ENCODE results near the gene FXYD2.

FXYD2 gene

DNA sequence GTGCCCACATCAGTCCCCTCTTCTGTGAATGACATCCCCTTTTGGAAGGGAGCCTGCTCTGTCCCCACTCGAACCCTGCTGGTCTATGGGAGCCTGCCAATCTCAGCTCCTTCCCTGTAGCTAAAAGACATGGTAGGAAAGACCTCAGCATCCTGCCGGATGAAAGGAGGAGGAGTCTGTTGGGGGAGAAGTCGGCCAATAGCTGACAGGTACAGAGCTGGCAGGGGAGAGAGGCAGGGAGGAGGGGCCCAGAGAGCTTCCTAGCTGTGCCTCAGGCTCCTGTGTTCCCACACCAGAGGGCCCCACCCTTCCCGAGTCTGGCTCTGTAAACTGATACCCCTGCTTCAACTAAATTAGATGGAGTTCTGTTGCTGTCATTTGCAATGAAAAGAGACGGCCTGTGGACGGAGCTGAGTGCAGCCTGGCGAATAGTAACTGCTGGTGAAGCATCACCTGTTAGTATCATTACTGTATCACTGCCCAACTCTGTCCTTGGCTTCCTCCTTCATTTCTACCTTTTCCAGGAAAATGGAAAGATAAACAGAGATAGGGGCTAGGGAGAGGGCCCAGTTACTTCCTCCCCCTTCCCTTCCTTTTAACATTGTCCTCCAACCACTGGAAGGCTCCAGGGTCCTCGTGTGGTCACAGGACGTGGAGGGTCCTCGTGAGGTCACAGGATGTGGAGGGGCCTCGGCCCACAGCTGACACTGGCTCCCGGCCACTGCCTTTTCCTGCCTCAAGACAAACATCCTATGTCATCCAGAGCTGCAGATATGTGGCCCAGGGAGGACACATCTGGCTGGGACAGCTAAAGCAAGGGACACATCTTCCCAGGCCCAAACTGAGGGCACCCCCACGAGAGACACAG lies 36.8 kb upstream of the FXYD2 start:
- H4K91ac ChIP-seq (ENCODE audit: low read depth, low read length, poor library complexity), result no peak overlapping the region
- H2BK12ac ChIP-seq (ENCODE audit: low read length), result no peak overlapping the region
- H2BK120ac ChIP-seq (ENCODE audit: low read depth, low read length), result no peak overlapping the region
- no peak overlapping the region for H3K23ac ChIP-seq (ENCODE audit: low read depth, low read length, poor library complexity)
- H3K27ac ChIP-seq (replicated peaks; ENCODE audit: low read length), result no peak overlapping the region
- H3K36me3 ChIP-seq (replicated peaks in 1 of 2; ENCODE audit: control insufficient read depth in 2 of 2, insufficient read depth in 2 of 2, low read length in 2 of 2), result peaks cover 0 to 8% of the 10 kb centered on the region in 2 donors
- H3K27me3 ChIP-seq (ENCODE audit: control insufficient read depth in 3 of 3, insufficient read depth in 3 of 3, low read depth in 1 of 3, low read length in 3 of 3), result no peaks in the 10 kb centered on the region
- peak overlapping the region; percentile 22 for H3K14ac ChIP-seq (ENCODE audit: low read length)
- WGBS, 2 donors (ENCODE audit: extremely low coverage in 2 of 2, insufficient read length in 2 of 2, insufficient replicate concordance in 1 of 2), result no CpG with 5 or more reads among the region's 13 CpGs
- H3K4me2 ChIP-seq (ENCODE audit: insufficient read depth, low read length, poor library complexity, severe bottlenecking), result peak overlapping the region; percentile 29
- H3K4ac ChIP-seq (ENCODE audit: low read length), result no peak overlapping the region
- H3K79me1 ChIP-seq (ENCODE audit: low read depth, low read length), result peaks cover 20% of the 10 kb centered on the region
- H2BK15ac ChIP-seq (ENCODE audit: low read length), result no peak overlapping the region
- DNase-seq (ENCODE audit: low spot score), result peak; percentile 66
- H3K9ac ChIP-seq (ENCODE audit: low read depth, low read length, poor library complexity), result no peak overlapping the region
- peak overlapping the region; percentile 20 for H2AFZ ChIP-seq (ENCODE audit: low read length)
- H3K18ac ChIP-seq (ENCODE audit: low read length), result peak overlapping the region; percentile 4
- H3K4me3 ChIP-seq (ENCODE audit: low read length in 2 of 2), result no peak overlapping the region
- peaks cover 0 to 2% of the 10 kb centered on the region in 2 donors for H3K9me3 ChIP-seq (replicated peaks in 1 of 2; ENCODE audit: control insufficient read depth in 2 of 2, insufficient read depth in 1 of 2, low read depth in 1 of 2, low read length in 2 of 2)
- H3K4me1 ChIP-seq (ENCODE audit: control insufficient read depth in 2 of 2, insufficient read depth in 1 of 2, low read depth in 1 of 2, low read length in 2 of 2), result peaks cover 12 to 15% of the 10 kb centered on the region in 2 donors
- no peak overlapping the region for H2BK5ac ChIP-seq (ENCODE audit: low read length)
- no peak overlapping the region for H4K8ac ChIP-seq (ENCODE audit: low read depth, low read length)
- no peak overlapping the region for H2AK5ac ChIP-seq (ENCODE audit: low read depth, low read length)

DNA sequence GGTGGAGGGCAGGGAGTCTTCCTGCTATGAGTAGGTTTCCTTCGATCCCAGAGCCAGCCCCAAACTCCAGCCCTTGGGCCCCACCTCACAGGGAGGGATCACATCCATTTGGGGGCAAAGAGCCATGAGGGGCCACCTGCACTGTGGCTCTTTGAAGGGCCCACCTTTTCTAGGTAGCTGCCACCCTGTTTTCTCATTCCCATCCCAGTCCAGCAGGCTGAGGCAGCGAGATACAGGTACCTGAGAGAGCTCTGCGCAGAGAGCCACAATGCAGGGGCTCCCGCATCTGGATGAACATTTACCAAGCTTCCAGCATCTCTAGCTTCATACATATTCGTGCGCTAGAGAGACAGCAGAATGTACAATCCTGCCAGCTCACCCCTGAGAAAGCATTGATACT lies 35.6 kb upstream of the FXYD2 start:
- Histone ChIP-seq H3K27me3 (ENCODE audit: control insufficient read depth in 3 of 3, insufficient read depth in 3 of 3, low read depth in 1 of 3, low read length in 3 of 3) (no peaks in the 10 kb centered on the region), H3K14ac (ENCODE audit: low read length) (no peak overlapping the region), H3K18ac (ENCODE audit: low read length) (no peak overlapping the region), H3K4me1 (ENCODE audit: control insufficient read depth in 2 of 2, insufficient read depth in 1 of 2, low read depth in 1 of 2, low read length in 2 of 2) (peaks cover 12 to 15% of the 10 kb centered on the region in 2 donors), H2BK5ac (ENCODE audit: low read length) (no peak overlapping the region), H3K4me2 (ENCODE audit: insufficient read depth, low read length, poor library complexity, severe bottlenecking) (no peak overlapping the region), H4K91ac (ENCODE audit: low read depth, low read length, poor library complexity) (no peak overlapping the region), H2BK15ac (ENCODE audit: low read length) (no peak overlapping the region), H4K8ac (ENCODE audit: low read depth, low read length) (no peak overlapping the region), H3K36me3 (replicated peaks in 1 of 2; ENCODE audit: control insufficient read depth in 2 of 2, insufficient read depth in 2 of 2, low read length in 2 of 2) (peaks cover 0 to 8% of the 10 kb centered on the region in 2 donors), H2BK120ac (ENCODE audit: low read depth, low read length) (no peak overlapping the region), H3K4ac (ENCODE audit: low read length) (no peak overlapping the region), H3K27ac (replicated peaks; ENCODE audit: low read length) (no peak overlapping the region), H2AFZ (ENCODE audit: low read length) (no peak overlapping the region), H2AK5ac (ENCODE audit: low read depth, low read length) (no peak overlapping the region), H3K23ac (ENCODE audit: low read depth, low read length, poor library complexity) (no peak overlapping the region), H2BK12ac (ENCODE audit: low read length) (no peak overlapping the region), H3K9me3 (replicated peaks in 1 of 2; ENCODE audit: control insufficient read depth in 2 of 2, insufficient read depth in 1 of 2, low read depth in 1 of 2, low read length in 2 of 2) (peaks cover 0 to 2% of the 10 kb centered on the region in 2 donors), H3K9ac (ENCODE audit: low read depth, low read length, poor library complexity) (no peak overlapping the region), H3K4me3 (ENCODE audit: low read length in 2 of 2) (no peak overlapping the region), H3K79me1 (ENCODE audit: low read depth, low read length) (peaks cover 23% of the 10 kb centered on the region)
- DNase-seq (ENCODE audit: low spot score), result no peak
- WGBS, 2 donors (ENCODE audit: extremely low coverage in 2 of 2, insufficient read length in 2 of 2, insufficient replicate concordance in 1 of 2), result no CpG with 5 or more reads among the region's 6 CpGs

DNA sequence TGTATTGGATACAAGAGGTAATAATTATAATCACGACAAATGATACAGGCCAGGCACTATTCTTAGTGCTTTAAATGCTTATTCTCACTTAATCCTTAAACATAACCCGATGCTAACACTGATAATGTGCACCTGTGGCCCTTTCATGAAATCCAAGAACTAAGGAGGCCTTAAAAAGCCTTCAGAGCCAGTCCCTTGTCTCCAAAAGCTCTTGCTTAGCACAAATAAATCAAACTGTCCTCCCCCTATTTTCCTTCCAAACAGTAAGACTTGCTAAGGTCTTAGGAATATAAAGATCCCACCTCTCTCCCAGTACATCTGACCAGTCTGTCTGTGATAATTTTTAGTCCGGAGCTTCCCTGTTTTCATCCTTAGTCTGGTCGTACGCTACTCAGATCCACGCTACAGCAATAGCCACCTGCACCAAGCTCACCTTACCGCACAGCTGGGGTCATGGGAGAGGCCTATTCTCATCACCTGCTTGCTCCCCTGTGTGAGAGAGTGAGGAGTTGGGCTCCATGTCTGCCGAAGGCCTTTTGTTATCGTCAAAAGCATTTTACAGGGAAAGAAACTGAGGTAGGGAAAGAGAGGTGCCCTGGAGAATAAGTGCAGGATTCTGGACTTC lies 35.1 kb upstream of the FXYD2 start:
- H3K27me3 ChIP-seq (ENCODE audit: control insufficient read depth in 3 of 3, insufficient read depth in 3 of 3, low read depth in 1 of 3, low read length in 3 of 3), result no peaks in the 10 kb centered on the region
- H3K9ac ChIP-seq (ENCODE audit: low read depth, low read length, poor library complexity), result no peak overlapping the region
- peaks cover 12 to 15% of the 10 kb centered on the region in 2 donors for H3K4me1 ChIP-seq (ENCODE audit: control insufficient read depth in 2 of 2, insufficient read depth in 1 of 2, low read depth in 1 of 2, low read length in 2 of 2)

DNA sequence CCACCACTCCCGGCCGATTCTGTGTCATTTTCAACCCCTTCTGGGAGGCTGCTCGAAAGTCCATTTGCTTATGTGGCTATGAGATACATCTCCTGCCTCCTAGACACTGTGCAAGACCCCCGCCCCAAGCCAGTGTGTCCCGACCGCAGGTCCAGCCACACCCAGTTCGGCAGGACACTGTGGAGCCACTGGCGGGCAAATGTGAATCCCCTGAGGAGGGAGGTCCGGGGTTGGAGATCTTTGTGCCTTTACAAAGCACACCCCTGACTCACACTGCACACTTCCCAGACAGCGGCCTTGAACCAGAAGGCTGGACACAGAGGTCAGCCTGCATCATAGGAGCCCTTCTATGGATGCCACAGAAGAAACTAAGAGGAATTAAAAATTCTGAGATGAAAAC lies 34.5 kb upstream of the FXYD2 start:
- no peak overlapping the region for H3K4ac ChIP-seq (ENCODE audit: low read length)
- no peak overlapping the region for H3K4me3 ChIP-seq (ENCODE audit: low read length in 2 of 2)
- H3K4me1 ChIP-seq (ENCODE audit: control insufficient read depth in 2 of 2, insufficient read depth in 1 of 2, low read depth in 1 of 2, low read length in 2 of 2), result peaks cover 12 to 15% of the 10 kb centered on the region in 2 donors
- no peak overlapping the region for H2BK15ac ChIP-seq (ENCODE audit: low read length)
- H3K27me3 ChIP-seq (ENCODE audit: control insufficient read depth in 3 of 3, insufficient read depth in 3 of 3, low read depth in 1 of 3, low read length in 3 of 3), result no peaks in the 10 kb centered on the region
- H3K9me3 ChIP-seq (replicated peaks in 1 of 2; ENCODE audit: control insufficient read depth in 2 of 2, insufficient read depth in 1 of 2, low read depth in 1 of 2, low read length in 2 of 2), result peaks cover 2 to 6% of the 10 kb centered on the region in 2 donors
- H4K91ac ChIP-seq (ENCODE audit: low read depth, low read length, poor library complexity), result no peak overlapping the region
- no peak overlapping the region for H3K9ac ChIP-seq (ENCODE audit: low read depth, low read length, poor library complexity)
- H2BK5ac ChIP-seq (ENCODE audit: low read length), result no peak overlapping the region
- no peak overlapping the region for H3K14ac ChIP-seq (ENCODE audit: low read length)
- no peak overlapping the region for H2AK5ac ChIP-seq (ENCODE audit: low read depth, low read length)
- peaks cover 0 to 11% of the 10 kb centered on the region in 2 donors for H3K36me3 ChIP-seq (replicated peaks in 1 of 2; ENCODE audit: control insufficient read depth in 2 of 2, insufficient read depth in 2 of 2, low read length in 2 of 2)
- H3K23ac ChIP-seq (ENCODE audit: low read depth, low read length, poor library complexity), result no peak overlapping the region
- no CpG with 5 or more reads among the region's 10 CpGs for WGBS, 2 donors (ENCODE audit: extremely low coverage in 2 of 2, insufficient read length in 2 of 2, insufficient replicate concordance in 1 of 2)
- no peak for DNase-seq (ENCODE audit: low spot score)
- H2AFZ ChIP-seq (ENCODE audit: low read length), result no peak overlapping the region
- H4K8ac ChIP-seq (ENCODE audit: low read depth, low read length), result no peak overlapping the region
- no peak overlapping the region for H2BK120ac ChIP-seq (ENCODE audit: low read depth, low read length)
- H3K27ac ChIP-seq (replicated peaks; ENCODE audit: low read length), result no peak overlapping the region
- no peak overlapping the region for H3K18ac ChIP-seq (ENCODE audit: low read length)
- peaks cover 25% of the 10 kb centered on the region for H3K79me1 ChIP-seq (ENCODE audit: low read depth, low read length)
- H2BK12ac ChIP-seq (ENCODE audit: low read length), result no peak overlapping the region
- no peak overlapping the region for H3K4me2 ChIP-seq (ENCODE audit: insufficient read depth, low read length, poor library complexity, severe bottlenecking)

More for the DNA sequence above, 35.1 kb upstream of the FXYD2 start:
- Histone ChIP-seq H2BK12ac (ENCODE audit: low read length) (no peak overlapping the region), H3K4ac (ENCODE audit: low read length) (no peak overlapping the region), H3K23ac (ENCODE audit: low read depth, low read length, poor library complexity) (no peak overlapping the region), H3K18ac (ENCODE audit: low read length) (no peak overlapping the region), H2AK5ac (ENCODE audit: low read depth, low read length) (no peak overlapping the region), H2BK5ac (ENCODE audit: low read length) (no peak overlapping the region), H3K4me2 (ENCODE audit: insufficient read depth, low read length, poor library complexity, severe bottlenecking) (no peak overlapping the region), H3K36me3 (replicated peaks in 1 of 2; ENCODE audit: control insufficient read depth in 2 of 2, insufficient read depth in 2 of 2, low read length in 2 of 2) (peaks cover 0 to 10% of the 10 kb centered on the region in 2 donors), H3K4me3 (ENCODE audit: low read length in 2 of 2) (peak overlapping the region in 1 of 2 donors; percentile 59), H3K27ac (replicated peaks; ENCODE audit: low read length) (no peak overlapping the region), H4K91ac (ENCODE audit: low read depth, low read length, poor library complexity) (no peak overlapping the region), H3K79me1 (ENCODE audit: low read depth, low read length) (peaks cover 25% of the 10 kb centered on the region), H4K8ac (ENCODE audit: low read depth, low read length) (no peak overlapping the region), H3K14ac (ENCODE audit: low read length) (no peak overlapping the region), H2AFZ (ENCODE audit: low read length) (no peak overlapping the region), H3K9me3 (replicated peaks in 1 of 2; ENCODE audit: control insufficient read depth in 2 of 2, insufficient read depth in 1 of 2, low read depth in 1 of 2, low read length in 2 of 2) (peaks cover 0 to 2% of the 10 kb centered on the region in 2 donors), H2BK120ac (ENCODE audit: low read depth, low read length) (no peak overlapping the region), H2BK15ac (ENCODE audit: low read length) (no peak overlapping the region)
- no peak for DNase-seq (ENCODE audit: low spot score)
- no CpG with 5 or more reads among the region's 9 CpGs for WGBS, 2 donors (ENCODE audit: extremely low coverage in 2 of 2, insufficient read length in 2 of 2, insufficient replicate concordance in 1 of 2)
